Esophagus squamous epithelium (tissue), 4 donors: ENCODE measurements around the gene ATP8B1.

ENCODE experiments used
- POLR2A ChIP-seq, 4 donors: fragments of 450-650 bp; IDR thresholded peaks; one replicate each; pipeline ENCODE4 v1.6.1; 2017; ENCODE audit warnings: antibody characterized with exemption in 4 of 4, mild to moderate bottlenecking in 4 of 4, moderate library complexity in 3 of 4
- TF ChIP-seq, protein P1 (sequence below), 6 experiments: fragments of 450-650 bp in 4 of 6; fragments of 200-600 bp in 2 of 6; sonication (generic) in 2 of 6; IDR thresholded peaks; one replicate each; pipeline ENCODE4 v1.5.1; 2016 to 2019; ENCODE audit warnings: antibody characterized with exemption in 6 of 6, mild to moderate bottlenecking in 4 of 6, moderate library complexity in 4 of 6

DNA sequence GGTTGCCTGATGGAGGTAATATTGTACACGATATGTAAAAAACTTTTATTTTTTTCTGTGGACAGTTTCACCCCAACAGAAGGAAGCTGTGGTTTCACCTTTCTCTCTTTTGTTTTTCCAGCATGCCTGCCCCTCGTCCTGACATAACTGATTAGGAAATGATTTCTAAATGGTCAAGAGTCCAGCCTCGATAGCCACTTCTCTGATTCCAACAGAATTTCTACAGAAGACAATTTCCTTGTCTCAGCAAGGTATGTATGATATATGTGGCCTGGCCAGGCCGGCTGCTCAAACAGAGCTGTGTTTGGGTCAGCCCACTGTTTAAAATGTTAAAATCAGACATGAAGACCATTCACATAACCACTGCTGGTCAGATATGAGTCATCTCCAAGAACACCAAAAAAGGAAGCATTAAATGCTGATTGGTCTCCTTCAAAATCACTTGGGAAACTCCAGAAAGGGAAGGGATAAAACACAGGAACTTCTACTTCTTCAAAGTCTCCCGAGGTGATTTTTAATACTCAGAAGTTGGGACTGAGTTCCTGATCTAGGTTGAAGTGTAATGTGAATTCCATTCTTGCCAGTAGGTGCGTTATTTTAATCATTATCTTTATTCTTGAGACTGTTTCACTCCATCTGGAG is 22.3 kb downstream of the ATP8B1 start:
- TF ChIP-seq, protein P1, sequence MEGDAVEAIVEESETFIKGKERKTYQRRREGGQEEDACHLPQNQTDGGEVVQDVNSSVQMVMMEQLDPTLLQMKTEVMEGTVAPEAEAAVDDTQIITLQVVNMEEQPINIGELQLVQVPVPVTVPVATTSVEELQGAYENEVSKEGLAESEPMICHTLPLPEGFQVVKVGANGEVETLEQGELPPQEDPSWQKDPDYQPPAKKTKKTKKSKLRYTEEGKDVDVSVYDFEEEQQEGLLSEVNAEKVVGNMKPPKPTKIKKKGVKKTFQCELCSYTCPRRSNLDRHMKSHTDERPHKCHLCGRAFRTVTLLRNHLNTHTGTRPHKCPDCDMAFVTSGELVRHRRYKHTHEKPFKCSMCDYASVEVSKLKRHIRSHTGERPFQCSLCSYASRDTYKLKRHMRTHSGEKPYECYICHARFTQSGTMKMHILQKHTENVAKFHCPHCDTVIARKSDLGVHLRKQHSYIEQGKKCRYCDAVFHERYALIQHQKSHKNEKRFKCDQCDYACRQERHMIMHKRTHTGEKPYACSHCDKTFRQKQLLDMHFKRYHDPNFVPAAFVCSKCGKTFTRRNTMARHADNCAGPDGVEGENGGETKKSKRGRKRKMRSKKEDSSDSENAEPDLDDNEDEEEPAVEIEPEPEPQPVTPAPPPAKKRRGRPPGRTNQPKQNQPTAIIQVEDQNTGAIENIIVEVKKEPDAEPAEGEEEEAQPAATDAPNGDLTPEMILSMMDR (IDR thresholded peaks at IDR 0.05), result no peak
- TF ChIP-seq POLR2A (IDR thresholded peaks at IDR 0.05), result no peak
